ENCODE data around the gene SLC29A3. TPM values are rescaled to one million over a fixed set of nuclear protein-coding genes. Genes with fewer than 3 reads are reported as not detected.
A peak's percentile ranks its signal among the peaks of the same experiment; 100 is the strongest.

Gene SLC29A3
- polyA plus RNA-seq, 3 donors: 9.7 to 28.4 (median 16.6) TPM

DNA sequence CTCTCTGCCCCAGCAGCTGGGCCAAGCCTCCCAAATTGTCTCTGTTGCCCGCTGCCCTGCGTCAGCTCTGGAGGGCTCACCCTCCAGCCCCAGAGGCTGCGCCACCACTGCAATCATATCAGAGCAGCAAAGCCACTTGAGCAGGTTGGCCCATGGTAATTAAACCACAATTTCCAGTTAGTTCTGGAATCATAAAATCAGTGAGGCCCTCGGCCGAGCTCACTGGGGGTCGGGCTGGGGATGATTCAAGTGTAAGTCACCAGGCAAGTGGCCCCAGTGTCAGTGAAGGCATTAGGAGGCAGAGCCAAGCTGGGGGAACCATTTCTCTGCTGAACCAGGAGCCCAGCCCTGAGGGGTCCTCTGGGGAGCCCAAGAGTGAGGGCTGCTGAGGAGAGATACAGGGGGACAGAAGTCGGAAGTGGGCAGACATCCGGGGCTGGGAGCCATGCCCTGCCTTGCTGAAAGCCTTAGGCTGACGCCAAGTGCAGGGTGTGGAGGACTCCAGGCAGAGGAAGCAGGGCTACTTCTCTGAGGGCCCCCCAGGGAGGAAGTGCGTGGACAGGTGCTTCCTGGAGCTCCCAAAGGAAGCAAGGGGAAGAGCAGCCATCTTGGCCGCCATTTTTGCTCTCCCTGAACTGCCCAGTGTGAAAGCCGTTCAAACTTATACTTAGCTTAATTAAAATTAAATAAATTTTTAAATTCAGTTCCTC lies 29.5 kb upstream of the SLC29A3 start:
- H3K9me3 Mint-ChIP-seq: no peaks in the 10 kb centered on the region
- no peaks in the 10 kb centered on the region for H3K9me3 ChIP-seq (replicated peaks in 1 of 2; ENCODE audit: control insufficient read depth in 1 of 2, insufficient read depth in 1 of 2, low read length in 2 of 2)
- H3K4me1 ChIP-seq (ENCODE audit: control insufficient read depth in 1 of 2, insufficient read depth in 2 of 2, low read length in 2 of 2): peaks cover 0 to 2% of the 10 kb centered on the region in 2 donors
- intact Hi-C loops (cut with micrococcal nuclease): loop anchor here in 1 of 2 donors (5.0 kb wide), 1 partner anchor 362 kb away; no protein-coding TSS in a partner anchor
- TF ChIP-seq, protein P1, sequence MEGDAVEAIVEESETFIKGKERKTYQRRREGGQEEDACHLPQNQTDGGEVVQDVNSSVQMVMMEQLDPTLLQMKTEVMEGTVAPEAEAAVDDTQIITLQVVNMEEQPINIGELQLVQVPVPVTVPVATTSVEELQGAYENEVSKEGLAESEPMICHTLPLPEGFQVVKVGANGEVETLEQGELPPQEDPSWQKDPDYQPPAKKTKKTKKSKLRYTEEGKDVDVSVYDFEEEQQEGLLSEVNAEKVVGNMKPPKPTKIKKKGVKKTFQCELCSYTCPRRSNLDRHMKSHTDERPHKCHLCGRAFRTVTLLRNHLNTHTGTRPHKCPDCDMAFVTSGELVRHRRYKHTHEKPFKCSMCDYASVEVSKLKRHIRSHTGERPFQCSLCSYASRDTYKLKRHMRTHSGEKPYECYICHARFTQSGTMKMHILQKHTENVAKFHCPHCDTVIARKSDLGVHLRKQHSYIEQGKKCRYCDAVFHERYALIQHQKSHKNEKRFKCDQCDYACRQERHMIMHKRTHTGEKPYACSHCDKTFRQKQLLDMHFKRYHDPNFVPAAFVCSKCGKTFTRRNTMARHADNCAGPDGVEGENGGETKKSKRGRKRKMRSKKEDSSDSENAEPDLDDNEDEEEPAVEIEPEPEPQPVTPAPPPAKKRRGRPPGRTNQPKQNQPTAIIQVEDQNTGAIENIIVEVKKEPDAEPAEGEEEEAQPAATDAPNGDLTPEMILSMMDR (IDR thresholded peaks at IDR 0.05): no peak
- no peaks in the 10 kb centered on the region for H3K36me3 Mint-ChIP-seq
- H2AFZ ChIP-seq (ENCODE audit: insufficient read depth, low read depth, low read length, poor library complexity, severe bottlenecking): peak overlapping the region; percentile 41
- DNase-seq: no peak
- peaks cover 0 to 8% (median 0%) of the 10 kb centered on the region in 3 donors for H3K27me3 Mint-ChIP-seq (ENCODE audit: low read depth in 3 of 3)
- H3K79me2 ChIP-seq (ENCODE audit: insufficient read depth, low read length): no peaks in the 10 kb centered on the region
- H3K27me3 ChIP-seq (ENCODE audit: control insufficient read depth in 2 of 2, insufficient read depth in 2 of 2, low read length in 2 of 2): no peaks in the 10 kb centered on the region
- no peaks in the 10 kb centered on the region for H4K20me1 ChIP-seq (ENCODE audit: insufficient read depth, low read length)
- H3K4me3 ChIP-seq (replicated peaks in 1 of 3; ENCODE audit: low read depth in 2 of 3, low read length in 3 of 3): no peak overlapping the region
- H3K4me1 Mint-ChIP-seq: peaks cover 13% of the 10 kb centered on the region
- 45% methylated on average over 9 of the region's 12 CpGs for WGBS (ENCODE audit: insufficient coverage)
- H3K27ac Mint-ChIP-seq: peak overlapping the region in 1 of 7 donors; percentile 23
- no peak overlapping the region for H3K4me2 ChIP-seq (replicated peaks; ENCODE audit: extremely low read depth, low read length, poor library complexity, severe bottlenecking)
- H3K9ac ChIP-seq (ENCODE audit: insufficient read depth, low read length, poor library complexity, severe bottlenecking): no peak overlapping the region
- H3K4me3 Mint-ChIP-seq: no peak overlapping the region
- no peak overlapping the region for H3K27ac ChIP-seq (ENCODE audit: low read depth in 1 of 2, low read length in 2 of 2)
- H3K36me3 ChIP-seq (replicated peaks in 1 of 2; ENCODE audit: control insufficient read depth in 1 of 2, insufficient read depth in 2 of 2, low read length in 2 of 2): no peaks in the 10 kb centered on the region

DNA sequence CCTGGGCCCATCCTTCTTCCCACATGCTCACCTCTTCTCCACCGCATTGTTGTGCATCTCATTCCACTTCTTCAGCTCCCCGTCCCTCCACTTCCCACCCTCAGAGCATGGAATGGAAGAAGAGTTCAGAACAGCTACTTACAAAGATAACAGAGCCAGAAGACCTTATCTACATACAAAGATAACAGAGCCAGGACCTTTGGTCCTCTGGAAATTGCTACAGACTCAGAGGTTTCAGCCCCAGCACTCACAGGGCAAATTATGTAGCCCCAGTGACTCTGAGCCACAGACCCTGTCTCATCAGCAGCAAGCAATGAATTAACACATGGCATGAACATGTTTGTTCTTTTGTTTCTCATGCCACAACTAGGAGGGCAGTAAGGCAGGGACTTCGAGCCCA lies 28.7 kb upstream of the SLC29A3 start:
- TF ChIP-seq, protein P1 (IDR thresholded peaks at IDR 0.05): no peak
- Histone ChIP-seq H3K79me2 (ENCODE audit: insufficient read depth, low read length) (no peaks in the 10 kb centered on the region), H3K4me1 (ENCODE audit: control insufficient read depth in 1 of 2, insufficient read depth in 2 of 2, low read length in 2 of 2) (peaks cover 0 to 2% of the 10 kb centered on the region in 2 donors), H3K4me2 (replicated peaks; ENCODE audit: extremely low read depth, low read length, poor library complexity, severe bottlenecking) (no peak overlapping the region), H2AFZ (ENCODE audit: insufficient read depth, low read depth, low read length, poor library complexity, severe bottlenecking) (no peak overlapping the region), H3K27ac (ENCODE audit: low read depth in 1 of 2, low read length in 2 of 2) (no peak overlapping the region), H3K9me3 (replicated peaks in 1 of 2; ENCODE audit: control insufficient read depth in 1 of 2, insufficient read depth in 1 of 2, low read length in 2 of 2) (no peaks in the 10 kb centered on the region), H3K27me3 (ENCODE audit: control insufficient read depth in 2 of 2, insufficient read depth in 2 of 2, low read length in 2 of 2) (no peaks in the 10 kb centered on the region), H4K20me1 (ENCODE audit: insufficient read depth, low read length) (no peaks in the 10 kb centered on the region), H3K36me3 (replicated peaks in 1 of 2; ENCODE audit: control insufficient read depth in 1 of 2, insufficient read depth in 2 of 2, low read length in 2 of 2) (no peaks in the 10 kb centered on the region), H3K9ac (ENCODE audit: insufficient read depth, low read length, poor library complexity, severe bottlenecking) (no peak overlapping the region), H3K4me3 (replicated peaks in 1 of 3; ENCODE audit: low read depth in 2 of 3, low read length in 3 of 3) (no peak overlapping the region)
- peaks cover 13% of the 10 kb centered on the region for H3K4me1 Mint-ChIP-seq
- no peaks in the 10 kb centered on the region for H3K9me3 Mint-ChIP-seq
- H3K4me3 Mint-ChIP-seq: no peak overlapping the region
- peaks cover 0 to 8% (median 0%) of the 10 kb centered on the region in 3 donors for H3K27me3 Mint-ChIP-seq (ENCODE audit: low read depth in 3 of 3)
- no peaks in the 10 kb centered on the region for H3K36me3 Mint-ChIP-seq
- intact Hi-C loops (cut with micrococcal nuclease): no loop called here
- DNase-seq: no peak
- 100% methylated on average over 3 of the region's 3 CpGs for WGBS (ENCODE audit: insufficient coverage)
- H3K27ac Mint-ChIP-seq: no peak overlapping the region

Data from CD14-positive monocyte (primary cell).